Lower leg skin (tissue), 3 donors: ENCODE data around the gene GLT6D1.

Source experiments
- POLR2A ChIP-seq, 2 donors: fragments of 450-650 bp; IDR thresholded peaks; one replicate each; pipeline ENCODE4 v1.6.1; 2016 to 2017; ENCODE audit warnings: antibody characterized with exemption in 2 of 2, mild to moderate bottlenecking in 1 of 2, moderate library complexity in 1 of 2
- TF ChIP-seq, protein P1 (sequence below), 3 donors: fragments of 450-650 bp; IDR thresholded peaks; one replicate each; pipeline ENCODE4 v1.5.1; 2016; ENCODE audit warnings: antibody characterized with exemption in 3 of 3, mild to moderate bottlenecking in 3 of 3, moderate library complexity in 2 of 3

DNA sequence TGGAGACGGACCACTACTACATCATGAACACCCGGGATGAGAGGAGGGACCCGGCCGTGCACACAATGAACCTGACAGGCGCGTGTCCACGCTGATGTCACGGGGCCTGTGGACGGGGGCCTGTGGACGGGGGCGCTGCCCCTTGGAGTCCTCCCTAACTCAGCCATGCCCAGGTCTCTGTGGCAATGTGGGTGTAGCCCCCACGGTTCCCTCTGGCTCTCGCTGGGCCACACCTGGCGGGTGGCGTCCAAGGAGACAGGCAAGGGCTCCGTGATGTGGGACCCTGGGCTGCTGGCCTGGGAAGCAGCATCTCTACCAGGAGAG lies 55.7 kb downstream of the GLT6D1 start:
- no peak for TF ChIP-seq POLR2A (IDR thresholded peaks at IDR 0.05)
- TF ChIP-seq, protein P1, sequence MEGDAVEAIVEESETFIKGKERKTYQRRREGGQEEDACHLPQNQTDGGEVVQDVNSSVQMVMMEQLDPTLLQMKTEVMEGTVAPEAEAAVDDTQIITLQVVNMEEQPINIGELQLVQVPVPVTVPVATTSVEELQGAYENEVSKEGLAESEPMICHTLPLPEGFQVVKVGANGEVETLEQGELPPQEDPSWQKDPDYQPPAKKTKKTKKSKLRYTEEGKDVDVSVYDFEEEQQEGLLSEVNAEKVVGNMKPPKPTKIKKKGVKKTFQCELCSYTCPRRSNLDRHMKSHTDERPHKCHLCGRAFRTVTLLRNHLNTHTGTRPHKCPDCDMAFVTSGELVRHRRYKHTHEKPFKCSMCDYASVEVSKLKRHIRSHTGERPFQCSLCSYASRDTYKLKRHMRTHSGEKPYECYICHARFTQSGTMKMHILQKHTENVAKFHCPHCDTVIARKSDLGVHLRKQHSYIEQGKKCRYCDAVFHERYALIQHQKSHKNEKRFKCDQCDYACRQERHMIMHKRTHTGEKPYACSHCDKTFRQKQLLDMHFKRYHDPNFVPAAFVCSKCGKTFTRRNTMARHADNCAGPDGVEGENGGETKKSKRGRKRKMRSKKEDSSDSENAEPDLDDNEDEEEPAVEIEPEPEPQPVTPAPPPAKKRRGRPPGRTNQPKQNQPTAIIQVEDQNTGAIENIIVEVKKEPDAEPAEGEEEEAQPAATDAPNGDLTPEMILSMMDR (IDR thresholded peaks at IDR 0.05), result no peak
